HCT116 (cell line): ENCODE results near the gene NCF2. TPM values are rescaled to one million over a fixed set of nuclear protein-coding genes. Genes with fewer than 3 reads are reported as not detected.

Experiments used
- ATAC-seq: fragments of 200-7000 bp; cut with Tn5 transposase; 2 replicates; pipeline ENCODE4 v1.9.1; 2020; ENCODE audit warnings: mild to moderate bottlenecking, moderate library complexity
- BruUV-seq: library from RNA; stranded (reverse); fragments of 400-500 nt; replicated peaks from 2 replicates; lab custom pipeline; 2021; lab: Mats Ljungman, UMichigan
- CTCF ChIA-PET: fragments of 300-600 bp; sonication (Branson Sonifier 250); formaldehyde crosslinking; loops from one replicate; lab custom pipeline; 2021; ENCODE audit warnings: antibody characterized with exemption; lab: Charles Lee
- POLR2A ChIA-PET: fragments of 300-600, 350-600 bp; sonication (Branson Sonifier 250); formaldehyde crosslinking; loops from one replicate; lab custom pipeline; 2021; ENCODE audit warnings: antibody characterized with exemption; lab: Charles Lee
- RAD21 ChIA-PET, 2 experiments: fragments of 300-600 bp; sonication (Branson Sonifier 250); formaldehyde crosslinking; loops; one replicate each; lab custom pipeline; 2023; ENCODE audit warnings: low total read pairs in 2 of 2; ENCODE audit not compliant: uncharacterized antibody in 2 of 2, unreplicated experiment in 2 of 2, low non-redundant PET in 1 of 2; lab: Charles Lee
- DNase-seq: peaks from one replicate; pipeline ENCODE4 v3.0.0-alpha.2; 2010; ENCODE audit warnings: low read depth, low spot score
- H2AFZ ChIP-seq: fragments of 200-600 bp; shearing (Covaris generic), sonication (generic); 2 replicates; pipeline ENCODE4 v1.6.1; 2017; ENCODE audit warnings: low read depth, mixed run types, mixed read lengths, antibody characterized with exemption, low read length; ENCODE audit not compliant: poor library complexity, severe bottlenecking
- H3K27ac ChIP-seq: 2 replicates; pipeline ENCODE4 v1.5.1; 2012; ENCODE audit warnings: low read depth, low read length
- H3K27me3 ChIP-seq: fragments of 200-600 bp; sonication (generic); 2 replicates; pipeline ENCODE4 v1.6.1; 2016; ENCODE audit warnings: mixed run types, low read length, mixed read lengths; ENCODE audit not compliant: insufficient read depth
- H3K36me3 ChIP-seq, 2 experiments: fragments of 200-500 bp in 1 of 2; fragments of 200-600 bp in 1 of 2; sonication (Bioruptor generic) in 1 of 2; sonication (generic) in 1 of 2; 2 replicates each; pipeline versions ENCODE4 v1.5.1 to v1.6.1; 2014 to 2016; ENCODE audit warnings: low read length in 2 of 2, inconsistent platforms in 1 of 2, mixed read lengths in 1 of 2, mixed run types in 1 of 2; ENCODE audit not compliant: insufficient read depth in 2 of 2, control insufficient read depth in 1 of 2
- H3K4me1 ChIP-seq, 2 experiments: fragments of 200-600 bp in 1 of 2; sonication (generic) in 1 of 2; 2 replicates each; pipeline versions ENCODE4 v1.5.1 to v1.6.1; 2012 to 2017; ENCODE audit warnings: low read length in 2 of 2, inconsistent platforms in 1 of 2, mild to moderate bottlenecking in 1 of 2, mixed read lengths in 1 of 2, mixed run types in 1 of 2, moderate library complexity in 1 of 2; ENCODE audit not compliant: insufficient read depth in 2 of 2, control insufficient read depth in 1 of 2
- H3K4me2 ChIP-seq: fragments of 200-600 bp; sonication (generic); 2 replicates; pipeline ENCODE4 v1.6.1; 2017; ENCODE audit warnings: mixed run types, low read length, mixed read lengths
- H3K4me3 ChIP-seq, 2 experiments: fragments of 200-600 bp in 1 of 2; sonication (generic) in 1 of 2; replicated peaks in 1 of 2; 2 replicates each; pipeline ENCODE4 v1.5.1; 2011 to 2016; ENCODE audit warnings: low read length in 2 of 2, control low read depth in 1 of 2, low read depth in 1 of 2, mild to moderate bottlenecking in 1 of 2, mixed read lengths in 1 of 2, mixed run types in 1 of 2
- H3K79me2 ChIP-seq: fragments of 200-600 bp; sonication (generic); 2 replicates; pipeline ENCODE4 v1.6.1; 2017; ENCODE audit warnings: mild to moderate bottlenecking, mixed run types, low read length, moderate library complexity, mixed read lengths; ENCODE audit not compliant: insufficient read depth
- H3K9ac ChIP-seq: fragments of 200-600 bp; sonication (generic); 2 replicates; pipeline ENCODE4 v1.6.1; 2016; ENCODE audit warnings: low read length, mixed read lengths
- H3K9me2 ChIP-seq: fragments of 200-600 bp; sonication (generic), shearing (Covaris generic); 2 replicates; pipeline ENCODE4 v1.6.1; 2017; ENCODE audit warnings: mixed run types, mild to moderate bottlenecking, moderate library complexity; ENCODE audit not compliant: insufficient read depth
- H3K9me3 ChIP-seq, 2 experiments: fragments of 200-500 bp in 1 of 2; fragments of 200-600 bp in 1 of 2; sonication (Bioruptor generic) in 1 of 2; sonication (generic) in 1 of 2; 2 replicates each; pipeline ENCODE4 v1.6.1; 2014 to 2017; ENCODE audit warnings: low read length in 2 of 2, mixed read lengths in 2 of 2, inconsistent platforms in 1 of 2, low read depth in 1 of 2, mild to moderate bottlenecking in 1 of 2, mixed run types in 1 of 2, moderate library complexity in 1 of 2; ENCODE audit not compliant: control insufficient read depth in 1 of 2, insufficient read depth in 1 of 2
- H4K20me1 ChIP-seq: fragments of 200-600 bp; sonication (generic), shearing (Covaris generic); 2 replicates; pipeline ENCODE4 v1.6.1; 2017; ENCODE audit warnings: mixed run types, mild to moderate bottlenecking, moderate library complexity; ENCODE audit not compliant: insufficient read depth
- CEBPB ChIP-seq: IDR thresholded peaks from 2 replicates; pipeline ENCODE4 v1.6.1; 2012; ENCODE audit warnings: low read depth
- CTCF ChIP-seq, 3 experiments: fragments of 200-600 bp in 1 of 3; sonication (generic) in 1 of 3; IDR thresholded peaks in 2 of 3; conservative IDR thresholded peaks in 1 of 3; 2 replicates each; pipeline ENCODE4 v1.5.1; 2012 to 2017; ENCODE audit warnings: low read depth in 2 of 3, low read length in 2 of 3, antibody characterized with exemption in 1 of 3, borderline replicate concordance in 1 of 3, control low read depth in 1 of 3, mild to moderate bottlenecking in 1 of 3, mixed read lengths in 1 of 3, mixed run types in 1 of 3, moderate library complexity in 1 of 3; ENCODE audit not compliant: insufficient read depth in 1 of 3
- ELF1 ChIP-seq: IDR thresholded peaks from 2 replicates; pipeline ENCODE4 v1.6.1; 2012; ENCODE audit warnings: low read depth, borderline replicate concordance
- FOSL1 ChIP-seq: IDR thresholded peaks from 2 replicates; pipeline ENCODE4 v1.6.1; 2012; ENCODE audit warnings: low read depth
- JUND ChIP-seq: IDR thresholded peaks from 2 replicates; pipeline ENCODE4 v1.6.1; 2012
- MAX ChIP-seq: IDR thresholded peaks from 2 replicates; pipeline ENCODE4 v1.6.1; 2012
- POLR2A ChIP-seq: IDR thresholded peaks from 2 replicates; pipeline ENCODE4 v1.7.0; 2011; ENCODE audit warnings: borderline replicate concordance; ENCODE audit not compliant: insufficient read depth, insufficient read length; ENCODE audit errors: extremely low read depth
- RAD21 ChIP-seq: IDR thresholded peaks from 2 replicates; pipeline ENCODE4 v1.6.1; 2012; ENCODE audit warnings: low read depth, mild to moderate bottlenecking
- SIN3A ChIP-seq: IDR thresholded peaks from 2 replicates; pipeline ENCODE4 v1.6.1; 2012; ENCODE audit warnings: low read depth
- SP1 ChIP-seq: IDR thresholded peaks from 2 replicates; pipeline ENCODE4 v1.6.1; 2012; ENCODE audit warnings: low read depth
- SRF ChIP-seq: IDR thresholded peaks from 2 replicates; pipeline ENCODE4 v1.6.1; 2012; ENCODE audit warnings: low read depth
- TCF7L2 ChIP-seq: IDR thresholded peaks from 2 replicates; pipeline ENCODE4 v1.7.0; 2011; ENCODE audit warnings: borderline replicate concordance, inconsistent platforms; ENCODE audit not compliant: insufficient read depth, insufficient read length; ENCODE audit errors: extremely low read depth
- ZBTB33 ChIP-seq: IDR thresholded peaks from 2 replicates; pipeline ENCODE4 v1.6.1; 2011; ENCODE audit warnings: mild to moderate bottlenecking, low read length, moderate library complexity; ENCODE audit not compliant: insufficient replicate concordance; ENCODE audit errors: extremely low read depth
- ZFX ChIP-seq: fragments of 450-650 bp; IDR thresholded peaks from 2 replicates; pipeline ENCODE4 v1.6.1; 2017
- intact Hi-C: fragments of 100-400 bp; cut with micrococcal nuclease; formaldehyde crosslinking; loops from 2 replicates; pipeline ENCODE4 v1.10.0; 2022
- total RNA-seq: library from RNA; stranded (reverse); gene quantifications from one replicate; pipeline ENCODE4 v1.2.1, GENCODE V29; 2021; ENCODE audit not compliant: unreplicated experiment
- TF ChIP-seq, protein P1 (sequence below): IDR thresholded peaks from 2 replicates; pipeline ENCODE4 v1.6.1; 2012; ENCODE audit warnings: low read depth
- TF ChIP-seq, protein P2 (sequence below): IDR thresholded peaks from 2 replicates; pipeline ENCODE4 v1.6.1; 2012

NCF2 gene
- total RNA-seq, 1 experiment from 2014 or later: 0.25 TPM

GRCh38 chr1:183586455-183586854 is 3.8 kb downstream of the NCF2 start:
- intact Hi-C loops: no loop called here
- CTCF ChIA-PET: no interaction called here
- DNase-seq: no peak

More at GRCh38 chr1:183586455-183586854, 3.8 kb downstream of the NCF2 start:
- no peak overlapping the region for H2AFZ ChIP-seq
- H3K9me3 ChIP-seq: no peaks in the 10 kb centered on the region
- ATAC-seq: no peak
- peaks cover 0 to 7% of the 10 kb centered on the region in 2 experiments; a peak in 1 of 4 replicates for H3K4me1 ChIP-seq
- H3K36me3 ChIP-seq: no peaks in the 10 kb centered on the region
- POLR2A ChIA-PET: no interaction called here
- no peak overlapping the region for H3K27ac ChIP-seq
- no peak for TF ChIP-seq JUND
- no peak for TF ChIP-seq SP1
- TF ChIP-seq POLR2A: no peak
- TF ChIP-seq, protein P1, sequence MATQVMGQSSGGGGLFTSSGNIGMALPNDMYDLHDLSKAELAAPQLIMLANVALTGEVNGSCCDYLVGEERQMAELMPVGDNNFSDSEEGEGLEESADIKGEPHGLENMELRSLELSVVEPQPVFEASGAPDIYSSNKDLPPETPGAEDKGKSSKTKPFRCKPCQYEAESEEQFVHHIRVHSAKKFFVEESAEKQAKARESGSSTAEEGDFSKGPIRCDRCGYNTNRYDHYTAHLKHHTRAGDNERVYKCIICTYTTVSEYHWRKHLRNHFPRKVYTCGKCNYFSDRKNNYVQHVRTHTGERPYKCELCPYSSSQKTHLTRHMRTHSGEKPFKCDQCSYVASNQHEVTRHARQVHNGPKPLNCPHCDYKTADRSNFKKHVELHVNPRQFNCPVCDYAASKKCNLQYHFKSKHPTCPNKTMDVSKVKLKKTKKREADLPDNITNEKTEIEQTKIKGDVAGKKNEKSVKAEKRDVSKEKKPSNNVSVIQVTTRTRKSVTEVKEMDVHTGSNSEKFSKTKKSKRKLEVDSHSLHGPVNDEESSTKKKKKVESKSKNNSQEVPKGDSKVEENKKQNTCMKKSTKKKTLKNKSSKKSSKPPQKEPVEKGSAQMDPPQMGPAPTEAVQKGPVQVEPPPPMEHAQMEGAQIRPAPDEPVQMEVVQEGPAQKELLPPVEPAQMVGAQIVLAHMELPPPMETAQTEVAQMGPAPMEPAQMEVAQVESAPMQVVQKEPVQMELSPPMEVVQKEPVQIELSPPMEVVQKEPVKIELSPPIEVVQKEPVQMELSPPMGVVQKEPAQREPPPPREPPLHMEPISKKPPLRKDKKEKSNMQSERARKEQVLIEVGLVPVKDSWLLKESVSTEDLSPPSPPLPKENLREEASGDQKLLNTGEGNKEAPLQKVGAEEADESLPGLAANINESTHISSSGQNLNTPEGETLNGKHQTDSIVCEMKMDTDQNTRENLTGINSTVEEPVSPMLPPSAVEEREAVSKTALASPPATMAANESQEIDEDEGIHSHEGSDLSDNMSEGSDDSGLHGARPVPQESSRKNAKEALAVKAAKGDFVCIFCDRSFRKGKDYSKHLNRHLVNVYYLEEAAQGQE: no peak
- TF ChIP-seq CEBPB: no peak
- TF ChIP-seq CTCF (IDR thresholded peaks at IDR 0.05 in 2 of 3, conservative IDR thresholded peaks at IDR 0.05 in 1 of 3; ENCODE audit: borderline replicate concordance in 1 of 3, insufficient read depth in 1 of 3, low read depth in 2 of 3, low read length in 2 of 3): no peak
- no peak for TF ChIP-seq ZFX
- no peak for TF ChIP-seq ELF1
- TF ChIP-seq SRF: no peak
- TF ChIP-seq TCF7L2: no peak
- TF ChIP-seq, protein P2, sequence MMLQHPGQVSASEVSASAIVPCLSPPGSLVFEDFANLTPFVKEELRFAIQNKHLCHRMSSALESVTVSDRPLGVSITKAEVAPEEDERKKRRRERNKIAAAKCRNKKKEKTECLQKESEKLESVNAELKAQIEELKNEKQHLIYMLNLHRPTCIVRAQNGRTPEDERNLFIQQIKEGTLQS: no peak
- TF ChIP-seq ZBTB33: no peak
- TF ChIP-seq RAD21: no peak
- no peak for TF ChIP-seq FOSL1
- no peak for TF ChIP-seq SIN3A
- no peak for TF ChIP-seq MAX
- RAD21 ChIA-PET: no interaction called here
- H3K4me3 ChIP-seq: no peak overlapping the region
- BruUV-seq: no TSS peak
- no peak overlapping the region for H3K4me2 ChIP-seq
- no peaks in the 10 kb centered on the region for H3K79me2 ChIP-seq
- peaks cover 3% of the 10 kb centered on the region; the same call in 1 of the 2 replicates for H3K9me2 ChIP-seq
- no peaks in the 10 kb centered on the region for H3K27me3 ChIP-seq
- no peaks in the 10 kb centered on the region for H4K20me1 ChIP-seq
- H3K9ac ChIP-seq: no peak overlapping the region
